Measurements from ENCODE around the gene SNAPC4.

SNAPC4 gene

GRCh38 chr9:136392538-136393449, 7.2 kb downstream of the SNAPC4 start:
- no peak for DNase-seq (ENCODE audit: low read depth in 2 of 2, low spot score in 1 of 2)

- DNase-seq (ENCODE audit: low read depth in 2 of 2, low spot score in 1 of 2): no peak
These were observed 8.0 kb downstream of the SNAPC4 start for GRCh38 chr9:136391737-136392537.

- DNase-seq (ENCODE audit: low read depth in 2 of 2, low spot score in 1 of 2): no peak
These were observed 10.6 kb downstream of the SNAPC4 start for GRCh38 chr9:136389396-136389795.

GRCh38 chr9:136387217-136387616, 12.8 kb downstream of the SNAPC4 start:
- no peak for DNase-seq (ENCODE audit: low read depth in 2 of 2, low spot score in 1 of 2)

- no peak for DNase-seq (ENCODE audit: low read depth in 2 of 2, low spot score in 1 of 2)
These were observed 14.0 kb downstream of the SNAPC4 start for GRCh38 chr9:136386018-136386417.

- DNase-seq (ENCODE audit: low read depth in 2 of 2, low spot score in 1 of 2): no peak
These were observed 15.0 kb downstream of the SNAPC4 start for GRCh38 chr9:136385015-136385414.

- DNase-seq (ENCODE audit: low read depth in 2 of 2, low spot score in 1 of 2): no peak
These were observed 16.5 kb downstream of the SNAPC4 start for GRCh38 chr9:136383436-136383835.

- DNase-seq (ENCODE audit: low read depth in 2 of 2, low spot score in 1 of 2): no peak
These were observed 17.9 kb downstream of the SNAPC4 start for GRCh38 chr9:136381966-136382513.

- no peak for DNase-seq (ENCODE audit: low read depth in 2 of 2, low spot score in 1 of 2)
These were observed 18.7 kb downstream of the SNAPC4 start for GRCh38 chr9:136381311-136381710.

GRCh38 chr9:136380381-136380780, 19.6 kb downstream of the SNAPC4 start:
- DNase-seq (ENCODE audit: low read depth in 2 of 2, low spot score in 1 of 2): no peak

- no peak for DNase-seq (ENCODE audit: low read depth in 2 of 2, low spot score in 1 of 2)
These were observed 20.1 kb downstream of the SNAPC4 start for GRCh38 chr9:136379891-136380290.

- DNase-seq (ENCODE audit: low read depth in 2 of 2, low spot score in 1 of 2): no peak
These were observed 20.6 kb downstream of the SNAPC4 start for GRCh38 chr9:136379401-136379800.

- DNase-seq (ENCODE audit: low read depth in 2 of 2, low spot score in 1 of 2): no peak
These were observed 21.0 kb downstream of the SNAPC4 start for GRCh38 chr9:136379003-136379287.

GRCh38 chr9:136378170-136379002, 21.6 kb downstream of the SNAPC4 start:
- DNase-seq (ENCODE audit: low read depth in 2 of 2, low spot score in 1 of 2): no peak

- no peak for DNase-seq (ENCODE audit: low read depth in 2 of 2, low spot score in 1 of 2)
These were observed 22.4 kb downstream of the SNAPC4 start for GRCh38 chr9:136377341-136378169.

- DNase-seq (ENCODE audit: low read depth in 2 of 2, low spot score in 1 of 2): no peak
These were observed 23.5 kb downstream of the SNAPC4 start for GRCh38 chr9:136376457-136376856.

- no peak for DNase-seq (ENCODE audit: low read depth in 2 of 2, low spot score in 1 of 2)
These were observed 24.9 kb downstream of the SNAPC4 start for GRCh38 chr9:136375096-136375495.

GRCh38 chr9:136374183-136374575, 25.8 kb downstream of the SNAPC4 start:
- DNase-seq (ENCODE audit: low read depth in 2 of 2, low spot score in 1 of 2): no peak

- DNase-seq (ENCODE audit: low read depth in 2 of 2, low spot score in 1 of 2): no peak
These were observed 26.4 kb downstream of the SNAPC4 start, which contains the start of gene CARD9 for GRCh38 chr9:136373300-136374182. Gene CARD9, minus strand, starts transcription at chr9:136373669. Its CDS starts 1,591 bp downstream, at chr9:136372078.
